ENCODE results near the gene SLC12A8.

Gene SLC12A8

GRCh38 chr3:125151442-125151817 is 61.1 kb downstream of the SLC12A8 start:
- DNase-seq = no peak

GRCh38 chr3:125150525-125151441 is 61.8 kb downstream of the SLC12A8 start:
- no peak for DNase-seq

- DNase-seq = no peak
Measured at GRCh38 chr3:125149462-125149861, 63.1 kb downstream of the SLC12A8 start.

GRCh38 chr3:125148836-125149235 is 63.7 kb downstream of the SLC12A8 start:
- no peak for DNase-seq

GRCh38 chr3:125148016-125148812 is 64.3 kb downstream of the SLC12A8 start:
- DNase-seq = no peak

GRCh38 chr3:125147491-125147820 is 65.1 kb downstream of the SLC12A8 start:
- no peak for DNase-seq

GRCh38 chr3:125146626-125147490 is 65.7 kb downstream of the SLC12A8 start:
- no peak for DNase-seq

- no peak for DNase-seq
Measured at GRCh38 chr3:125145751-125146475, 66.6 kb downstream of the SLC12A8 start.

GRCh38 chr3:125144653-125145314 is 67.8 kb downstream of the SLC12A8 start:
- DNase-seq = no peak

- no peak for DNase-seq
Measured at GRCh38 chr3:125143982-125144652, 68.4 kb downstream of the SLC12A8 start.

- DNase-seq = no peak
Measured at GRCh38 chr3:125143538-125143937, 69.0 kb downstream of the SLC12A8 start.

- DNase-seq = no peak
Measured at GRCh38 chr3:125142940-125143339, 69.6 kb downstream of the SLC12A8 start.

- DNase-seq = no peak
Measured at GRCh38 chr3:125142420-125142778, 70.1 kb downstream of the SLC12A8 start.

GRCh38 chr3:125141596-125142419 is 70.7 kb downstream of the SLC12A8 start:
- DNase-seq = peak; percentile 70

GRCh38 chr3:125140818-125141595 is 71.5 kb downstream of the SLC12A8 start:
- DNase-seq = no peak

GRCh38 chr3:125140011-125140817 is 72.3 kb downstream of the SLC12A8 start:
- DNase-seq = no peak

GRCh38 chr3:125139386-125139785 is 73.2 kb downstream of the SLC12A8 start:
- no peak for DNase-seq

- no peak for DNase-seq
Measured at GRCh38 chr3:125137358-125138033, 75.1 kb downstream of the SLC12A8 start.
